ENCODE measurements around the gene CENPX. TPM values are rescaled to one million over a fixed set of nuclear protein-coding genes. Genes with fewer than 3 reads are reported as not detected.

CENPX gene
- total RNA-seq, 1 experiment from 2014 or later = 187 TPM

DNA sequence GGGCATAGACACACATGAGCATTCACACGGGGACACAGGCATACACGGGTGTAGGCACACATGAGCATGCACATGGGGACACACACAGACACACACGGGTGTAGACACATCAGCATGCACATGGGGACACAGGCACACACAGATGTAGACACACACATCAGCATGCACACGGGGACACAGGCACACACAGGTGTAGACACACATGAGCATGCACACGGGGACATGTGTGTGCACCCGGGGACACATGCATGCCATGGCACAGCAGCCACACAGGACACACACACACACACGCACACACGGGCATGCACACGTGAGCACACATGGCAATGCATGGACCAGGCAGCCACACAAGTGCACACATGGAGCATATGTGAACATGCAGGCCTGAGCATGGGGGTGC lies 20.0 kb upstream of the CENPX start:
- H3K27ac ChIP-seq (ENCODE audit: low read length) = no peak overlapping the region
- no peaks in the 10 kb centered on the region for H3K9me3 ChIP-seq (ENCODE audit: control insufficient read depth, insufficient read depth, low read depth, low read length)
- intact Hi-C loops (cut with micrococcal nuclease; ENCODE audit: unreplicated experiment) = no loop called here
- no peak overlapping the region for H3K4me3 ChIP-seq (ENCODE audit: low read depth in 2 of 2, low read length in 2 of 2)
- BruUV-seq (replicated peaks) = no TSS peak
- in situ Hi-C loops (cut with HindIII; ENCODE audit: low pct_unique_long_range_greater_than_20kb, low sequenced_read_pairs) = no loop called here
- no peaks in the 10 kb centered on the region for H3K27me3 ChIP-seq (ENCODE audit: control insufficient read depth, insufficient read depth, low read length)
- TF ChIP-seq SIN3A (IDR thresholded peaks at IDR 0.05; ENCODE audit: borderline replicate concordance, insufficient read depth, low read depth, low read length) (no peak), TCF7L2 (IDR thresholded peaks at IDR 0.05; ENCODE audit: low read depth, low read length) (no peak), POLR2AphosphoS5 (IDR thresholded peaks at IDR 0.05; ENCODE audit: low read depth, low read length) (no peak)
- TF ChIP-seq, protein P1, sequence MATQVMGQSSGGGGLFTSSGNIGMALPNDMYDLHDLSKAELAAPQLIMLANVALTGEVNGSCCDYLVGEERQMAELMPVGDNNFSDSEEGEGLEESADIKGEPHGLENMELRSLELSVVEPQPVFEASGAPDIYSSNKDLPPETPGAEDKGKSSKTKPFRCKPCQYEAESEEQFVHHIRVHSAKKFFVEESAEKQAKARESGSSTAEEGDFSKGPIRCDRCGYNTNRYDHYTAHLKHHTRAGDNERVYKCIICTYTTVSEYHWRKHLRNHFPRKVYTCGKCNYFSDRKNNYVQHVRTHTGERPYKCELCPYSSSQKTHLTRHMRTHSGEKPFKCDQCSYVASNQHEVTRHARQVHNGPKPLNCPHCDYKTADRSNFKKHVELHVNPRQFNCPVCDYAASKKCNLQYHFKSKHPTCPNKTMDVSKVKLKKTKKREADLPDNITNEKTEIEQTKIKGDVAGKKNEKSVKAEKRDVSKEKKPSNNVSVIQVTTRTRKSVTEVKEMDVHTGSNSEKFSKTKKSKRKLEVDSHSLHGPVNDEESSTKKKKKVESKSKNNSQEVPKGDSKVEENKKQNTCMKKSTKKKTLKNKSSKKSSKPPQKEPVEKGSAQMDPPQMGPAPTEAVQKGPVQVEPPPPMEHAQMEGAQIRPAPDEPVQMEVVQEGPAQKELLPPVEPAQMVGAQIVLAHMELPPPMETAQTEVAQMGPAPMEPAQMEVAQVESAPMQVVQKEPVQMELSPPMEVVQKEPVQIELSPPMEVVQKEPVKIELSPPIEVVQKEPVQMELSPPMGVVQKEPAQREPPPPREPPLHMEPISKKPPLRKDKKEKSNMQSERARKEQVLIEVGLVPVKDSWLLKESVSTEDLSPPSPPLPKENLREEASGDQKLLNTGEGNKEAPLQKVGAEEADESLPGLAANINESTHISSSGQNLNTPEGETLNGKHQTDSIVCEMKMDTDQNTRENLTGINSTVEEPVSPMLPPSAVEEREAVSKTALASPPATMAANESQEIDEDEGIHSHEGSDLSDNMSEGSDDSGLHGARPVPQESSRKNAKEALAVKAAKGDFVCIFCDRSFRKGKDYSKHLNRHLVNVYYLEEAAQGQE (IDR thresholded peaks at IDR 0.05; ENCODE audit: insufficient read depth in 1 of 2, low read depth in 2 of 2, low read length in 1 of 2) = no peak
- no peaks in the 10 kb centered on the region for H3K4me1 ChIP-seq (ENCODE audit: control insufficient read depth, insufficient read depth, low read length)
- CTCF ChIA-PET = no interaction called here
- POLR2A ChIA-PET = no interaction called here
- no peak for ATAC-seq
- no peaks in the 10 kb centered on the region for H3K36me3 ChIP-seq (ENCODE audit: control insufficient read depth, insufficient read depth, low read length)
- no peak for DNase-seq (ENCODE audit: low read depth, low spot score)

GRCh38 chr17:82041144-82041814 lies 18.6 kb upstream of the CENPX start:
- POLR2A ChIA-PET = interaction anchor here (0.6 to 0.7 kb wide), 2 partner anchors 10 to 11 kb away, joined by 3 to 5 read pairs; no protein-coding TSS in a partner anchor
- Histone ChIP-seq H3K9me3 (ENCODE audit: control insufficient read depth, insufficient read depth, low read depth, low read length) (no peaks in the 10 kb centered on the region), H3K4me3 (ENCODE audit: low read depth in 2 of 2, low read length in 2 of 2) (no peak overlapping the region), H3K36me3 (ENCODE audit: control insufficient read depth, insufficient read depth, low read length) (no peaks in the 10 kb centered on the region), H3K27ac (ENCODE audit: low read length) (no peak overlapping the region), H3K4me1 (ENCODE audit: control insufficient read depth, insufficient read depth, low read length) (peaks cover 4% of the 10 kb centered on the region; the same call in 1 of the 2 replicates), H3K27me3 (ENCODE audit: control insufficient read depth, insufficient read depth, low read length) (no peaks in the 10 kb centered on the region)
- no peak for ATAC-seq
- no TSS peak for BruUV-seq (replicated peaks)
- CTCF ChIA-PET = interaction anchor here (0.5 kb wide), 1 partner anchor 21 kb away, joined by 3 read pairs; no protein-coding TSS in a partner anchor
- DNase-seq (ENCODE audit: low read depth, low spot score) = no peak
- in situ Hi-C loops (cut with HindIII; ENCODE audit: low pct_unique_long_range_greater_than_20kb, low sequenced_read_pairs) (no loop called here), intact Hi-C loops (cut with micrococcal nuclease; ENCODE audit: unreplicated experiment) (no loop called here)
- TF ChIP-seq TCF7L2 (IDR thresholded peaks at IDR 0.05; ENCODE audit: low read depth, low read length) (no peak), POLR2AphosphoS5 (IDR thresholded peaks at IDR 0.05; ENCODE audit: low read depth, low read length) (no peak), SIN3A (IDR thresholded peaks at IDR 0.05; ENCODE audit: borderline replicate concordance, insufficient read depth, low read depth, low read length) (no peak), CTCF (IDR thresholded peaks at IDR 0.05) (no peak)
- TF ChIP-seq, protein P1 (IDR thresholded peaks at IDR 0.05; ENCODE audit: insufficient read depth in 1 of 2, low read depth in 2 of 2, low read length in 1 of 2) = no peak
